AG09319 (cell line): Measurements from ENCODE around the gene CA10.

Source experiments
- DNase-seq: peaks from one replicate; pipeline ENCODE4 v3.0.0-alpha.2; 2010; ENCODE audit warnings: low read depth; ENCODE audit errors: extremely low read depth
- TF ChIP-seq, protein P1 (sequence below): IDR thresholded peaks from 2 replicates; pipeline ENCODE4 v1.5.1; 2011; ENCODE audit warnings: low read depth, mild to moderate bottlenecking, inconsistent platforms, low read length, moderate library complexity

CA10 gene

DNA sequence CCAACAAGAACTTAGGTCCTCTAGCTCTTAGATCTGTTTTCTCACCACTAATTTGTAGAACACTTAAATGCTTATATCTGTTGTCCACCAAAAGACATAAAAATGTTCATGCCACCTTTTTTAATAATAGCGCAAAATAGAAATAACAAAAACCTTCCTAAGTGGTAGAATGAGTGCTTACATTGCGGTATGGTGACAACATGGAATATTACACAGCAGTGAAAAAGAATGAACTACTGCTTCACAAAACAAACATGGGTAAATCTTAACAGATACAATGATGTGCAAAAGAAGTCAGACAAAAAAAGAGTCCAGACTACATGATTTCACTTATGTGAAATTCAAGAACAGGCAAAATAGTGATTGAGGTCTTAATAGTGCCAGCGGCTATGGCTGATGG, 351.1 kb downstream of the CA10 start:
- TF ChIP-seq, protein P1, sequence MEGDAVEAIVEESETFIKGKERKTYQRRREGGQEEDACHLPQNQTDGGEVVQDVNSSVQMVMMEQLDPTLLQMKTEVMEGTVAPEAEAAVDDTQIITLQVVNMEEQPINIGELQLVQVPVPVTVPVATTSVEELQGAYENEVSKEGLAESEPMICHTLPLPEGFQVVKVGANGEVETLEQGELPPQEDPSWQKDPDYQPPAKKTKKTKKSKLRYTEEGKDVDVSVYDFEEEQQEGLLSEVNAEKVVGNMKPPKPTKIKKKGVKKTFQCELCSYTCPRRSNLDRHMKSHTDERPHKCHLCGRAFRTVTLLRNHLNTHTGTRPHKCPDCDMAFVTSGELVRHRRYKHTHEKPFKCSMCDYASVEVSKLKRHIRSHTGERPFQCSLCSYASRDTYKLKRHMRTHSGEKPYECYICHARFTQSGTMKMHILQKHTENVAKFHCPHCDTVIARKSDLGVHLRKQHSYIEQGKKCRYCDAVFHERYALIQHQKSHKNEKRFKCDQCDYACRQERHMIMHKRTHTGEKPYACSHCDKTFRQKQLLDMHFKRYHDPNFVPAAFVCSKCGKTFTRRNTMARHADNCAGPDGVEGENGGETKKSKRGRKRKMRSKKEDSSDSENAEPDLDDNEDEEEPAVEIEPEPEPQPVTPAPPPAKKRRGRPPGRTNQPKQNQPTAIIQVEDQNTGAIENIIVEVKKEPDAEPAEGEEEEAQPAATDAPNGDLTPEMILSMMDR, result no peak
- DNase-seq, result no peak

- no peak for DNase-seq
- TF ChIP-seq, protein P1, result no peak
Measured at GRCh38 chr17:51805765-51806164, 352.7 kb downstream of the CA10 start.

DNA sequence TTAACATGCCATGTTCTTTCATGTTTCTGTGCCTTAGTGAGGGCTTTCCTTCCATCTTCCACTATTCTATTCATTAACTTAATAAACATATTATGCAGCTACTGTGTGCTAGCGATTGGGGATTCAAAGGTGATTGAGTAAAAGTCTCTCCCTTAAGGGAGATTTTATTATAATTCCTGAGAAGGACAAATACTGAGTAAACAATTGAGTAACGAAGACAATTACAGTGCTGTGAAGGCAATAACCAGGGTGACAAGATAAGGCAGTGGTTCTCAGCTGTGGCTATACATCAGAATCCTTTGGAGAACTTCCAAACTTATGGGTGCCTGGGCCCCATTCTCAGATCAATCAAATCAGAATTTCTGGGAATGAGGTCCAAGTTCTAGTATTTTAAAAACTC, 353.3 kb downstream of the CA10 start:
- DNase-seq, result no peak
- TF ChIP-seq, protein P1, result no peak

DNA sequence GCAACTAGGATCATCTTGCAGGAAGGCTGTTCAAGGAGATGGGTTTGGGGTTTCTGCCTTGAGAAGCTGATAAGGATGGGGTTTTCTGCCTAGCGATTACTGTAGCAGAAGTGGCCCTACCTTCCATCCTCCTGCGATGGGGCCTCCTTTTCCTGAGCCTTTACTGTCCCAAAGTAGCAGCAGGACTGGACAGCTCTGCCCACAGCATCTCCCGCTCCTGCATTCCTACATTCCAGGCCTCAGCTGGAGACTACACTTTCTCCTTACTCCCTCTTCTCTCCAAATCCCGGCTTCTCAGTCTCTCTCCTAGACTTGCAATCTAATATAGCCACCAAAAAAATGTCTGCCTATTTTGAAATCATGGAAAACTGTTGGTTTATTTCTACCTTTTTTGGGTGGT, 355.4 kb downstream of the CA10 start:
- TF ChIP-seq, protein P1, result no peak
- no peak for DNase-seq

- no peak for DNase-seq
- TF ChIP-seq, protein P1, result no peak
Measured at GRCh38 chr17:51802544-51802943, 356.0 kb downstream of the CA10 start.

GRCh38 chr17:51801626-51802025, 356.9 kb downstream of the CA10 start:
- DNase-seq, result no peak
- TF ChIP-seq, protein P1, result no peak

DNA sequence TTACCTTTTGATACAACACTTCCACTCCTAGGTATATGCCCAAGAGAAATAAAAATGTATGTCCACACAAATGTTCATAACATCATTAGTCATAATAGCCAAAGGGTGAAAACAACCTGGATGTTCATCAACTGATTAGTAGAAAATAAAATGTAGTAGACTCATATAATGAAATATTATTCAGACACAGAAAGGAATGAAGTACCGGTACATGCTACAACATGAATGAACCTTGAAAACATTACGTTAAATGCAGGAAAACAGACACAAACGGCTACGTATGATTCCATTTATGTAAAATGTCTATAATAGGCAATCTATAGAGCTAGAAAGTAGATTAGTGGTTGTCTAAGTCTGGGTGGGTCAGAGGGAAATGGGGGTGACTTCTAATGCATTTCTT, 358.5 kb downstream of the CA10 start:
- no peak for DNase-seq
- TF ChIP-seq, protein P1, result no peak
